Ammon's horn (tissue), 1 donor: Measurements from ENCODE around the gene FILIP1L.

Experiments
- DNase-seq: peaks from one replicate; pipeline ENCODE4 v3.0.0-alpha.2; 2016; ENCODE audit warnings: low spot score

FILIP1L gene

DNA sequence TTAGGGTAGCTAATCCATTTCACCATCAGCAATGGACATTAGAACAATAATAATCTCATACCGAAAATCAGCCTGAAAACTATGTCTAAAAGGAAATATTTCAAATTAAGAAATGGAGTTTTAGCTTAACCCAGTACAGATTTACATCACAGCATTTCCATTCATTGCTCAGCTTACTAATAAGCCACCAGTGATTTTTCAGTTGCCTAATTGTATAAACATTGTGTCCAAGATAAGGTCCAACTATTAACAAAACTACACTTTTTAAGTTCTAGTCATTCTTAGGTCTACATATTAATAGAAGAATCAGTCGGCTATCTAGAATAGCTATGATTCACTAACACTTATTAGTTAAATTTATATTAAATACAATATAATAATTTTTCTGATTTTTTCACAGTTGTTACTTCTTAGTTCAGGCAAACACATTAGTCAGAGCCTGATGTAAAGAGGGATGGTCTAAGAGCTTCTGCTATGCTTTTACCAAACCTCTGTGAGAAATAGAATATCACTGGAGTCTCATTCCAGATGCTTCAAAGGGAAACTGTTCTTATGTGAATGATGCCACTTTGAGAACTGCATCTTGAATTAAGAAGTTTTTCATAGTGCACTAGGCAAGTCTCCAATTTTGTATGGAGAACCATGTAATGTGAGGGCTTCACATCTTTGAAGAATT is 222.6 kb downstream of the FILIP1L start:
- DNase-seq, result no peak

DNA sequence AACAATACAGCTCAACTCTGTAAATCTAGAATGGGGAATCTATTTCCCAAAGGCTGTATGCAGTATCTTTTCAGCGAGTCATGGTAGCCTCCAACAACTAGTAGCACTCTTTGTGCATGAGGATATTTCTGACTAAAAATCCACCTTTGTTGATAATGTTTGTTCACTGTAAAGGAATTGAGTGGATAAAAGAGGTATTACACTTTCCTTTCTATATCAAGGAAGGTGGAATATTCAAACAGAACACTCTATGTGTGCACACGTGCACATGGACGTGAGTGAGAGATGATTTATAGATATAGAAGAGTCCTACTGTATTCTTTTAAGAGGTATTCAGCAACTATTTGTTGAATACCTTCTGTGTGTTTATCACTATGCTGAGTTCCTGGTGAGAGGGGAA is 228.4 kb downstream of the FILIP1L start:
- DNase-seq, result no peak

- DNase-seq, result no peak
These were observed 229.2 kb downstream of the FILIP1L start for GRCh38 chr3:99885085-99885484.

DNA sequence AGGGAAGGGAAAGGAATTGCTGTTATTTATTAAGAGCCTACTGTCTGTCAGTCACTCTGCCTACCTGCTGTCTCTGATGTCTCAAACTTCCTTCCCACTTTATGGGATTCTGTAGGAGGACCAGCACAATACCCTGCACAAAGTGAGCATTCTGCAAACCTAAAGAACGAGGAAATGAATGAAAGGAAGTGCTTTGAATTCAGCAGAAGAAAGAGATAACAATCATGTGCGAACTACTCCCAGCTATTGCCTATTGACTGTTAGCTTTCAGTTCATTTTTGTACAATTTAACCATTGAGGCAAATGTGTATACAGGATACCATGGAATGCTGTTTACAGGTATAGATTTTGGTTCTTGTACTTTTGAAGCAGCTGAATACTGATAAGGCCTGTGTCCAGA is 229.8 kb downstream of the FILIP1L start:
- no peak for DNase-seq

GRCh38 chr3:99883693-99884092 is 230.6 kb downstream of the FILIP1L start:
- no peak for DNase-seq

- no peak for DNase-seq
These were observed 231.2 kb downstream of the FILIP1L start for GRCh38 chr3:99883138-99883461.

- DNase-seq, result no peak
These were observed 231.7 kb downstream of the FILIP1L start for GRCh38 chr3:99882436-99883137.

DNA sequence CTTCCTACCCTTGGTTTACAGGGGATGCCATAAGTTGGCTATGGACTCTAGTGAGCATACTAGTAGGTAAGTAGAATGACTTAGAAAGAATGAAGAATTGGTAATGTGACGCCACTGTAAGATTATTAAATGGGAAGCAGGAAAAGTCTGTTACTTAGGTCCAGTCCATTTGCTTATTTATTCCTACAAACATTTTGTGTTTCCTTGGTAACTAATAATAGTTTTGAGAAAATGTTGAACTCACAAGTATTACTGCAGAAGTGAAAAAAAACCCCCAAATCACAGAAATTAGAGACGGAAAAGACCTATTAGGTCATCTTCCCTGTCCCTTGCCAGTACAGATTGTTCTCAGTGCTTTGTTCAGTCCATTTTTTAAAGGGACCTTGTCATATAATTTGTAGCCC is 233.2 kb downstream of the FILIP1L start:
- DNase-seq, result no peak

GRCh38 chr3:99879275-99879674 is 235.0 kb downstream of the FILIP1L start:
- DNase-seq, result no peak

DNA sequence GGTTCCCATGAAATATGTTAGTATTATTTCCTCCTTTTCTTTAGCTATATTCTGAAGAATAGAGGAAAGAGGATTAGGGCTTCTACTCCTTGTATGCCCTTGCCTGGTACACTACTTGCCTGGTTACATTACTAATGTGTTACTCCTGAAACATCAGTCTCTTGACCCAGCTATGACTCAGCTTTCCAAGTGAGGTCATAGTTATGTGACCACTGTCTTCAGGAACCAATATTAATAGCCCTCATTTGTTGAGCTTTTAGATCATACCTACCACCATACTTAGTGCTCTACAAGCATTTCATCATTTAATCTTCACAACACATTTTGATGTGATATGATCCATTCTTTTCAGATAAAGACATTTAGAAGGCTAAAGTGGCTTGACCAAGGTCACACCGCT is 236.3 kb downstream of the FILIP1L start:
- DNase-seq, result no peak

- DNase-seq, result no peak
These were observed 237.2 kb downstream of the FILIP1L start for GRCh38 chr3:99877031-99877579.

- peak; percentile 78 for DNase-seq
These were observed 238.1 kb downstream of the FILIP1L start for GRCh38 chr3:99875929-99876841.

DNA sequence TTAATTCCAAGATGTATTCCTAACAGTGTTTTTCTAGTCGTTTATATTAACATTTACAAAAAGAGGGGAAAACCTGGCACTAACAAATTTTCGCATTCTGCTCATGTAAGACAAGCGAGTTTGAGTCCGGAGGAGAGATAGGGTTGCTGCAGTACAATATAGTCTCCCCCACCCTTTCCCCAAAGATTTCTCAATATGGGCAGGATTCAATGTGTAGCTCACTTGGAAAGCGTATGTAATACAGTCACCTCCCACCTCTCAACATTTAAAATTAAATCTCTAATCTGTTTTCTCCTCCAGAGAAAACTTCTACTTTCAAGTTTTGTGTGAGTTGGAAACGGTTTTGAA is 238.7 kb downstream of the FILIP1L start:
- DNase-seq, result no peak

DNA sequence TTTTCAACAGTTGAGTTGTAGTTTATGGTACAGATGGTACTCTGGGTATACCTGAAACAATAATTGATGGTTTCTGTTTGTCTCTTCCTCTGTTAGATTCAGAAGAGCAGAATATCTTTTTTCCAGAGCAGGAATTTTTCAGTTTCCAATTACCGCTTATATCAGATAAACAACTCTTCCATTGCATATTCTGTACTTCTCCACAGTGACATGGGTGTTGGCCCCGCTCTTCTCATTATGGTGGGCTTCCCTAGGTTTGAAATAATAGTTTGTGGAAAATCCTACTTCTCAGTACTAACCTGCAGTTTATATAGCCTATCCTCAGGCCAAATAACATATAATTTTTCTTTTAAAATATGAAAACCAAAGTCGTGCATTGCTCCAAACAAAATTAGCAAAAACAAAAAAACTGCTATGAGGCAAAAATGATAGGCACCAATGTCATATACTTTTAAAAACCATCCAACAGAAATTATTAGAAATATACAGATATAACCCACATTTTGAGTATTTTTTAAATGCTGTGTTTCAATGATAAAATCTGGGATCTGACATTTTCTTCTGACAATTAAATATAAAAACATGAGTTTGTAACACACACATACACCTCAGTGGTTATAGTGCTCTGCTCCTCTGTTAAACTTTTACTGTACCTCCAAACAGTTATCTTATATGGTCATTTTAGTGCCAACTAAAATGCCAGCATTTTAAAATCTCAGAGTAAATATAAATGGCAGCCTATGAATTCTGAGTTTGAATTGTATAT is 239.9 kb downstream of the FILIP1L start:
- DNase-seq, result no peak

DNA sequence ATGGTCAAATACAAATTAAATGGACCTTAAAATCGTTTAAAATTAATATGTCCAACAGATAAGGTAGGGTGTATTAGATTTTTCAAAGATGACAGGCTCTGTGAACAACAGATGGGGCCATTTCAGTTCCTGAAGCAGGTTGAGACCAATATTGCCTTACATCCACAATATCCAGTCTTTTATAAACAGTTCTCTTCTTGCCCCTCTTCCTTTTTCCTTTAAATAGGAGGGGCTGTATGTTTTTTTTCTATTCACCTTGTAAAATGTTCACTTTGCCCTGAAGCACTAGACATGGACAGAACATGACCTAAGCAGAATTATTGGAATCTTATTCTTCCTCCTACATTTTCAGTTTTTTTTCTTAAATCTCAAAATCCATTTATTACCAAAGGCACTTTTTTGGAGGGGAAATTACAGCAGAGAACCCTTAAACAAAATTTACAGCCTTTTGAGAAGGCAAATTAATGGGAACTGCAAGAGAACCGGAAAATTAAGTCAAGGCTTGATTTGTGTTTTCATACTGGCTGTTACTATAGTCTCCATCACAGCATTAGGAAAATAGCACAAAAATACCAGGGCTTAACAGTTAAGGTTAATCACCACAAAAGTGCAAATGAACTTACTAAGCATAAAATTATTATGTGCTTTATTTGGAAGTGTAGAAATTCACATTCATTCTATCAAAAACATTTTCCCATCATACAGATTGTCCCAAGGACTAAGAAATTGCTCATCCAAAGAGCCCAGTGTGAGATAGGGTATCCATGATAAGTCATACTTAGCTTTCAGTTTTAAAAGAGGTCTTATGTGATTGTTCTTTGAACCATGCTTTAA is 240.8 kb downstream of the FILIP1L start:
- DNase-seq, result no peak

DNA sequence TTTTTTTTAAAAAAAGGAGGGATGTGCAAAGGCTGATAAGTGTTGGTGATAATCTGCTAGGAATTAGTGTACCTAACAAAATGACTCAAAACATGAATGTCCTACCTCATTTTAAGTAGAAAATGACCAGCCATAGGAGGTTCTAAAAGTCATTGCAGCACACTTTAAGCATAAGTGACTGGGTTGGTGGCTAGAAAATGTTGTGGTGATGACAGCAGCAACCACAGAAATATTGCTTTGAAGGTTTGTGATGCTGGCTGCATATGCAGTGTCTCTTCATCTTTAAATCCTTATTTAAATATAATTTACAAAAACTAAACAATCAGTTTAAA is 241.4 kb downstream of the FILIP1L start:
- DNase-seq, result no peak

- no peak for DNase-seq
These were observed 242.9 kb downstream of the FILIP1L start for GRCh38 chr3:99871231-99872045.

DNA sequence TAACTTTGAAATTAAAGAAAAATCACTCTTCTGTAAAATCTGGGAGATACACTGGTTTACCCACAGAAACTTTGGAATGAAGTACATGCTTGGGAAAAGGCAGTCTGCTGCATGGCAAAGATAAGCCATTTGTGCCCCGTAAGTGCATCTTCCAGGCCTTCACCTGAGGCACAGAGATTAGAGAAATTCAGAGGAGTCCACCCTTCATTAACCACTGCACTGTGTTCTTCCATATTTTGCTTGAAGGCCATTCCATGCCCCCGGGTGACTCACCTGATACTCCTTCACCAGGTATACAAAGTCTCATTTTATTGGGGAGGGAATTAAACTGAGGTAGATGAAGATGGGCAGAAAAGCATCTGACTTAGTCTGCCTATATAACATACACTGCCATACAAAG is 243.6 kb downstream of the FILIP1L start:
- no peak for DNase-seq

GRCh38 chr3:99869621-99870020 is 244.7 kb downstream of the FILIP1L start:
- no peak for DNase-seq

GRCh38 chr3:99868311-99868646 is 246.0 kb downstream of the FILIP1L start:
- no peak for DNase-seq
